COR-L47 (cell line): ENCODE results near the gene CIB2.

Source experiments
- DNase-seq: peaks from one replicate; lab custom pipeline; 2025; lab: John Stamatoyannopoulos, UW

The CIB2 gene

DNA sequence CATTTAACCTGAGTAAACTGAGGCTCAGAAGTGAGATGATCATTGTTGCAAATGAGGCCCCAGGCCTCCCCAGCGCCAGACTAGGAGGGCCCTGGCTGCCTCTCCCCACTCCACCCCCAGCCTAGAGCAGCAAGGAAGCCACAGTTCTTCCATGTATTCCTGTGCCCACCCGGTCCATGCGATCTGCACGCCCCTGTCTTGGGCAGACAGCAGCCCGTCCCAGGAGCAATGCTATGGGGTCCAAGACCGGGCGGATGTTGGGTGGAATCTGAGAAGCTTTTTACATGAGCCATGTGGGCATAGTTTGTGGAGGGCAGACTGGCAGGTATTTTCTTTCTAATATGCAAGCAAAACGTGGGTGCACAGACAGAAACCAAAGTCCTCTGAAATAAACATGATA lies 23.8 kb downstream of the CIB2 start:
- no peak for DNase-seq

- DNase-seq = no peak
Observed at GRCh38 chr15:78105476-78106241, 25.6 kb downstream of the CIB2 start.

DNA sequence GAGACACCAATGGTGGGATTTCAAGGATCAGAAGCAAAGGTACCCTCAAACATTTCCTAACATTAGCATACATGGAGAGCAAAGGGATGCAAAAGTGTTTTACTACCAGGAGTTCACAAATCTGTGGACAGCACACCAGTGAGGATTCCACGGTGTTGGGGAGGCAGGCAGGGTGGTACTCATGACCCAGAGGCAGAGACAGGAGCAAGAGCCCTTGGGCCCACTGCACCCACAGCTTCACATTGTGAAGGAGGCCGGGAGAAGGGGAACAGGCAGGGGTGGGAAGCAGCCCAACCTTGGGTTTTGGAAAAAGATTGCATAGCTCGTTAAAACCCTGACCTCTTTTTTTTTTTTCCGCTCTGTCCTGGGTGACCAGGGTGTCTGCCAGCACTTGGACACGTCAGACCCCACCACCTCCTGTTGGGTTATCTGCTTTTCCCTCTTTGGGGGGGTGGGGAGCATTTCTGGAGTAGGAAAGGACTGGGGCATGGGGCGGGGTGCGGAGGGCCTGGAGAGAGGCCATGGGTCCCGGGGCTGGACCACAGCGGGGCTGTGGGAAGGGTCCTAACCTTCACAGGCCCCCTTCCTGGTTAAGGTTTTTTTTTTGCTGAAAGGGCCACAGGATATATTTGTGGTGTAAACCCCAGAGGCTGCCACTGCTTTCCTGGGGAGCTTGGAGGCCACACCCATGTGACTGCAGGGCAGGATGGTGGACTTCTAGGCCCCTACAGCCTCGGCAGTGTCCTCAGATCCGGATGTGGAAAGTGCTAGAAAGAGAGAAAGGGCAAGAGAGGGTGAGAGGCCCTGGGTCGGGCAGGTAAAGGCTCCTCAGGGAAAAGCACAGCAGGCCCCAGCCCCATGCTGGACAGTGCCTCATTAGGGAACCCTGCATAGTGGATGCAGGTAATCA lies 26.4 kb downstream of the CIB2 start:
- DNase-seq = no peak

- DNase-seq = no peak
Observed at GRCh38 chr15:78104119-78104479, 27.1 kb downstream of the CIB2 start.

DNA sequence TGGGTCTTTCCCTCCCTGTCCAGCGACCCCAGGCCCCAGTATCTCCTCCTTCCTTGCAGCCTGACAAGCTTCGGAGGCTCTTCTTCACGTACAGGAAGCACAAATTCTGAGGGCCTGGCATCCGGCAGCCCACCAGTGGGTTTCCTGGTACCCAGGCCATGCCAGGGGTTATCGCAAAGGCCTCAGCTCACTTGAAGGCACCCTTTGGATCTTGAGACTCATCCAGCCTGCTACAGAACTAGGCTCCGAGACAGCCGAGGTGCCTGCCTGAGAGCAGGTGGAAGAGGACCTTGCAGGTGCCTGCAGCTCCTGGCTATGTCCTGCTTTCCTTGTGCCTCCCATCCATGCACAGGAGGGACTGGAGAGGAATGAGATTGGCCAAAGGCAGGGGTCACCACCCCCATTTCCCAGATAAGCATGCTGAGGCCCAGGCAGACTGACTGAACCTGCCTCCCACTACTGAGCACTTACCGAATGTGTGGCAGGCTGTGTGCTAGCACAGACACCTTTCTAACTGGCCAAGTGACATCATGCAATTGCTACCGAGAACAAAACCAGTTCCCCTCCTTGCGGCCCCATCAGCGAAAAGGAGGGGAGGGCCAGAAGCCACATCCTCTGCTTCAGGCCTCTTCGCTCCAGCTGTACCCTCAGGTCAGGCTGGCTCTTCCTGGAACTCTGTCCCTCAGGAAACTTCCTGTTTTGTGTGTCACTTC lies 27.7 kb downstream of the CIB2 start:
- no peak for DNase-seq

GRCh38 chr15:78102741-78103140 lies 28.5 kb downstream of the CIB2 start:
- no peak for DNase-seq

DNA sequence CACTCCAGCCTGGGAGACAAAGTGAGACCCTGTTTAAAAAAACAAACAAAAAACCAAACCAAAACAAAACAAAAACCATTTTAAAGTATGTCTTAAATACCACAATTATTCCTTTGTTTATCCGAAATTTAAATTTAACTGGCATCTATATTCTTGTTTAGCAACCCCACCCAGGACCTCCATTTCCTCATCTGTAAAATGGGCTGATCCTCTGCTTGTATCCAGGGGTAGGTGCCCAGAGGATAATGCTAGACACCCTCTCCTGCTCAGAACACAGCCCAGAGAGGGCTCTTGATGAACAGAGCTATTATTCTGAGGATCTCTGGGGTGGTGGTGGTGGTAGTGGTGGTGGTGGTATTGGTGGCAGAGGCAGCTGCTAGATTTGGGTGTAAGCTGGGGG lies 29.0 kb downstream of the CIB2 start:
- DNase-seq = no peak

DNA sequence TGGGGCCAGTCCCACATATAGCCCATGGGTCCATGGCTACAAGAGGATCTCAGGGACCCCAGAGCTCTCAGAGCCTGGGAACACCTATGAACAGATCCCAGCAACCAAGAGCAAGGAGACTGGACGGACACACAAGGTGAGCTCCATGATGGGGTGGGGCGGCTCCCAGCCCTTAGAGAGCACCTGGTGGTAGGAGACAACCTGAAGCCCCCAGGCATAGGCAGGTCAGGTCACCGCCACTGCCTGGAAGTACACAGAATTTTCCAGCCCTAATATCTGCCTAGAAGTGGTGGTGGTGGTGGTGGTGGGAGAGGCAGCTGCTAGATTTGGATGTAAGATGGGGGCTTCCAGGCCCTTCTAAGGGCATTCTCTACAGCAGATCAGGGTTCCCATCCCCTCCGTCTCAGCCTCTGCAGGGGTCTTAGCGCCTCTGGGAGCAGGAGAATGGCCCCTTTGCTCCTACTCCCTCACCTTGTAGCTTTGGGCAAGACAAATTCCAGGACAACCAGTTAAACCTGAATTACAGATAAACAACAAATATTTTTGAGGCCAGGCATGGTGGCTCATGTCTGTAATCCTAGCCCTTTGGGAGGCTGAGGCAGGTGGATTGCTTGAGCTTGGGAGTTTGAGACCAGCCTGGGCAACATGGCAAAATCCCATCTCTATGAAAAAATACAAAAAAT lies 29.7 kb downstream of the CIB2 start:
- no peak for DNase-seq

DNA sequence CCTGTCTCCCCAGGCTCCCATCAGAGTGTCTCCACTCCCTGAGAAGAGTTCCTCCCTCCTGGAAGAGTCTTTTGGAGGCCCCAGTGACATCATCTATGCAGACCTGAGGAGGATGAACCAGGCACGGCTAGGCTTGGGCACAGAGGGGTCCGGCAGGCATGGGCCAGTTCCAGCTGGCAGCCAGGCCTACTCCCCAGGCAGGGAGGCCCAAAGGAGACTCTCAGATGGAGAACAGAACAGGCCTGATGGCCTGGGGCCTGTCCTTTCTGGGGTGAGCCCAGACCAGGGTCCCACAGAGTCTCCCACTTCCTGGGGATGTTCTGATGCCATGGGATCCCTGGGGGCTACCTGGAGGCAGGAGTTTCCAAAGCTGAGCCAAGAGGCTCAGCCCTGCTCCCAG lies 30.4 kb downstream of the CIB2 start:
- no peak for DNase-seq

GRCh38 chr15:78098131-78098755 lies 33.0 kb downstream of the CIB2 start:
- DNase-seq = no peak

DNA sequence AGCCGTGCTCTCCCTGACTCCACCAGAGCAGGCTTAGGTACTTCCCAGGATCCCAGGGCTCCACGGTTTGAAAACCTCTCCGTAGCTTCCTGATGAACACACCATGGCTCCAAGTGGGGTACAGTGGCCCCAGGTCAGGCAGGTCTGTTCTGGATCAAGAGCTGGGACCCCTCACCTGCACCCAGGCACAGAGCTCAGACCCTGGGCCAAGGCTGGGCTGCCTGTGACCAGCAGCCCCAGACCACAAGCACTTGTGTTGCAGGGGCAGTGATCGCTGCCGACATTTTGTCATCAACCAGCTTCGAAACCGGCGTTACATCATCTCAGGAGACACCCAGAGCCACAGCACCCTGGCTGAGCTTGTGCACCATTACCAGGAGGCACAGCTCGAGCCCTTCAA lies 33.6 kb downstream of the CIB2 start:
- DNase-seq = no peak

GRCh38 chr15:78093242-78094020 lies 37.8 kb downstream of the CIB2 start:
- DNase-seq = no peak

DNA sequence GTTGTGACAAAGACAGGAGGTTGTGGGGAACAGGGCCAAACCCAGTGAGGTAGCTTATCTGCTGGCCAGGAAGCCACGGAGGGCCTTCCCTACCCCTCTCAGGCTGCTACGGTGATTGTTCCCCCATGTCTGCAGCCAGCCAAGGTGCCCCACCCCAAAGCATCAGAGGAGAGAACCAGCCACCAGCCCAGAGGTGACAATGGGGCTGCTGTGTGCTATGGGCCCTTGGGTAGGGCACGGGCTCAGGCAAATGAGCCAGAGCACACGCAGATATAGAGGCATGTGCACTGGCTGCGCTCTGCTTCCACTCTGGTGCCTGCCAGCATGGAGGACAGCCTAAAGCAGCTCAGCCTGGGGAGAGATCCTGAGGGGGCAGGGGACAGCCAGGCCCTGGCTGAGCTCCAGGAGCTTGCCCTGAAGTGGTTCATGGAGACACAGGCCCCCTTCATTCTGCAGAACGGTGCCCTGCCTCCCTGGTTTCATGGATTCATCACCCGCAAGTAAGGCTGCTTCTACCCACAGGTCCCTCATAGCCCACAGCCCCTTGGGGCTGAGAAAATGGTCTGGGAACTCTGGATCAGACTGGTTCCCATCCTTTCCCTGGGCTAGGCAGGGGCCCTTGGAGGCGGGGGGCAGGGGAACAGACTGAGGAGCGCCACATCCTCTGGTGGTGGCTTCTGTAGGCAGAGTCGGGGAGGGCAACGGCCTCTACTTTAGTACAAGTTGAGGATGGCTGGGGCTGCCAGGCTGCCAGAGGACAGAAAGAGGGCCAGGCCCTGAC lies 38.8 kb downstream of the CIB2 start, which contains the start of gene SH2D7:
TSS of gene SH2D7 (plus strand) at position 301 of the 781 bp plus-strand sequence. CDS start at position 325, 24 bp downstream.
- no peak for DNase-seq

DNA sequence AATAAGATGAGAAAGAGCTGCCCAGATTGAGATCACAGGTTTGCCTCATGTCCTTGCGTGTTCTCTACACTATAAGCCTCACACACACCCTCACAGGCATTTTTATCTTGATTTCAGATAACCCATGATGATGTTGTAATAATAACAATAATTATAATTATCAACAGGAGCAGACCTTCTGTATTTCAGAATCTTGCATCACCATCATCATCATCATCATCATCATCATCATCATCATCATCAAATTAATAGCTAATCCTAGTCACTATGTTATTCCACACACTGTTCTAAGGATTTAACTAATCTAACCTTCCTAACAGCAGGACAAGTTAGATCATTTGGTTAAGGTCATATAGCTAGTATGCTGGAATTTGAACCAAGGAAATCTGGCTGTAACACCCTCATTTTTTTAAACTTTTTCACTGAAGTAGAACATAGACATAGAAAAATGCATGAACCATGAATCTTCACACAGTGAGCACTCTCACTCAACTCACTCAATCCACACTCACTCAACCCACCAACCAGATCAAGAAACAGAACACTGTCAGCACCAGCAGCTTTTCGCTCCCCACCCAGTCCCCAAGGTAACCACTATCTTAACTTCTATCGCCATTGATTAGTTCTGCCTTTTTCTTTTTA lies 40.7 kb downstream of the CIB2 start:
- no peak for DNase-seq

- DNase-seq = no peak
Observed at GRCh38 chr15:78088773-78089080, 42.5 kb downstream of the CIB2 start.

DNA sequence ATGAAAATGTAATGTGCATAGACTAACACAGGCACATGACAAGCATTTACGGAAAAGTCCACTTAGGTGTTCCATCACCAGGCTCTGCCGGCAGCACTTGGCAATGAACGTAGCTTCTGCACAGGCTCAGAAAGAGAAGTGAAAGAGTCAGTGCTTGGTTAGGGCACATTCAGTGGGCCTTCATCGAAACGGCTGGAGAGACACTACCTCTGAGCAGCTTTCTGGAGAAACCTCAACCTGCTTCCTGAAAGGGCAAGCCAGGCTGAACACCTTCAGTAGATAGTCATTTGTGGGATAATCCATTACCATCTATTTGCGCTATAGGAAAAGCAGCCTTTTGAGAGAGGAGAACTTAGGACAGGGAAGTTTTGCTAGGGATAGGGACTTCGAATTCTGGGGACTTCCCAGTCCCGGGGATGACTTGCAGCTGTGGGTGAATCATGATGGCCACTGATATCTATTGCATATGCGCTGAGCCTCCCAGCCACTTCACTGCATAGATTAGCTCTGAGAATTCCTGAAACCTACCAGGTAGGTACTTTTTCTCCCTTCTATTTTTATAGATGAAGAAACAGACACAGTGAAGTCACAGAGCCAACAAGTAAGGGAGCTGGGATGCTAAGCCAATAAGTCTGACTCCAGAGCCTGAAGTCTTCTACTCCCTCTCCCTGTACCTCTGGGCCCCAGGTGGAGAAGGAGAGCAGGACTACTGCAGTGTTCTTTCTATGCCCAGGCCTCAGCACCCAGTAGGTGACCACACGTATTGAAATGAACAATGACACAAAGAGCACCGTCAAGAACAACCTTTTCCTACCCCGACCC lies 43.1 kb downstream of the CIB2 start:
- no peak for DNase-seq

DNA sequence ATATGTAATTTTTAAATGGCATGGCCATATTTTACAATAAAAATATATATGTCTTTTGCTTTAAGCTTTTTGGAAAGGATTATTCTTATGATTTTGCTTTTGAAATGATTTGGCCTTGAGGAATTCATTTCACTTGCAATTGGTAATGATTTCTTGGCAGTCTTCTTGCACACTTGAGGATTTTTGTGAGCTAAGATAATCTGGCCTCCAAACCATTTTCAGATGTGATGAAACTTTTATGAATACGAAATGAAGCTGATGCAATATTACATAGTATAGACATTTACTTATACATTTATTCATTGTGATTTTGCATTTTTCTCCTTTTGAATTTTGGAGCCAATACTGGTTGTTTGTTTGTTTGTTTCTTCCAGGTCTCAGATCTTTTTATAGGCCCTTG lies 45.3 kb downstream of the CIB2 start:
- no peak for DNase-seq

- no peak for DNase-seq
Observed at GRCh38 chr15:78084449-78084750, 46.8 kb downstream of the CIB2 start.
